OCI-LY1 (cell line): Measurements from ENCODE around the gene MAGI2.

Source experiments
- H2AFZ ChIP-seq: fragments of 200-600 bp; sonication (generic), shearing (Covaris generic); 2 replicates; pipeline ENCODE4 v1.6.0; 2014; ENCODE audit warnings: antibody characterized with exemption, mild to moderate bottlenecking, low read length
- H3F3A ChIP-seq: fragments of 200-600 bp; sonication (generic), shearing (Covaris generic); 2 replicates; pipeline ENCODE4 v1.6.0; 2014; ENCODE audit warnings: mild to moderate bottlenecking, antibody characterized with exemption, low read length, moderate library complexity; ENCODE audit not compliant: insufficient read depth
- H3K27ac ChIP-seq: fragments of 200-600 bp; sonication (generic); 2 replicates; pipeline ENCODE4 v1.5.1; 2014; ENCODE audit warnings: low read length, mixed run types, mild to moderate bottlenecking, low read depth; ENCODE audit not compliant: poor library complexity, severe bottlenecking
- H3K27me3 ChIP-seq: fragments of 200-600 bp; sonication (generic); 2 replicates; pipeline ENCODE4 v1.6.0; 2014; ENCODE audit warnings: antibody characterized with exemption, mild to moderate bottlenecking, low read length, moderate library complexity; ENCODE audit not compliant: insufficient read depth
- H3K36me3 ChIP-seq: fragments of 200-600 bp; sonication (generic); 2 replicates; pipeline ENCODE4 v1.6.1; 2014; ENCODE audit warnings: mild to moderate bottlenecking, antibody characterized with exemption, low read length, moderate library complexity, mixed read lengths; ENCODE audit not compliant: insufficient read depth
- H3K4me1 ChIP-seq: fragments of 200-600 bp; sonication (generic); 2 replicates; pipeline ENCODE4 v1.5.1; 2014; ENCODE audit warnings: mild to moderate bottlenecking, low read length, moderate library complexity; ENCODE audit not compliant: insufficient read depth, severe bottlenecking
- H3K4me2 ChIP-seq: fragments of 200-600 bp; sonication (generic), shearing (Covaris generic); 2 replicates; pipeline ENCODE4 v1.6.1; 2014; ENCODE audit warnings: low read length
- H3K4me3 ChIP-seq: fragments of 200-600 bp; sonication (generic); 2 replicates; pipeline ENCODE4 v1.5.1; 2014; ENCODE audit warnings: low read length, low read depth, mild to moderate bottlenecking, mixed read lengths; ENCODE audit not compliant: poor library complexity, severe bottlenecking
- H3K79me2 ChIP-seq: fragments of 200-600 bp; shearing (Covaris generic); 2 replicates; pipeline ENCODE4 v1.6.1; 2016; ENCODE audit warnings: mixed run types, low read length, mixed read lengths; ENCODE audit not compliant: insufficient read depth
- H3K9ac ChIP-seq: fragments of 200-600 bp; sonication (generic), shearing (Covaris generic); 2 replicates; pipeline ENCODE4 v1.6.1; 2014; ENCODE audit warnings: mild to moderate bottlenecking, low read length, mixed read lengths
- H3K9me2 ChIP-seq: fragments of 200-600 bp; sonication (generic), shearing (Covaris generic); 2 replicates; pipeline ENCODE4 v1.6.1; 2014; ENCODE audit warnings: low read depth, mild to moderate bottlenecking, low read length, mixed read lengths
- H3K9me3 ChIP-seq: fragments of 200-600 bp; shearing (Covaris generic); 2 replicates; pipeline ENCODE4 v1.6.1; 2014; ENCODE audit warnings: low read length, mixed read lengths
- H4K20me1 ChIP-seq: fragments of 200-600 bp; sonication (generic), shearing (Covaris generic); 2 replicates; pipeline ENCODE4 v1.6.0; 2016; ENCODE audit warnings: mild to moderate bottlenecking, low read length; ENCODE audit not compliant: insufficient read depth
- EZH2 ChIP-seq: fragments of 200-600 bp; sonication (generic), shearing (Covaris generic); IDR thresholded peaks from 2 replicates; pipeline ENCODE4 v1.8.0; 2017; ENCODE audit warnings: borderline replicate concordance, mixed run types, mild to moderate bottlenecking, antibody characterized with exemption, low read length, moderate library complexity, mixed read lengths
- TF ChIP-seq, protein P1 (sequence below): fragments of 200-600 bp; sonication (generic), shearing (Covaris generic); IDR thresholded peaks from 2 replicates; pipeline ENCODE4 v1.5.1; 2017; ENCODE audit warnings: mild to moderate bottlenecking, antibody characterized with exemption, low read length, moderate library complexity, mixed read lengths

Gene MAGI2

DNA sequence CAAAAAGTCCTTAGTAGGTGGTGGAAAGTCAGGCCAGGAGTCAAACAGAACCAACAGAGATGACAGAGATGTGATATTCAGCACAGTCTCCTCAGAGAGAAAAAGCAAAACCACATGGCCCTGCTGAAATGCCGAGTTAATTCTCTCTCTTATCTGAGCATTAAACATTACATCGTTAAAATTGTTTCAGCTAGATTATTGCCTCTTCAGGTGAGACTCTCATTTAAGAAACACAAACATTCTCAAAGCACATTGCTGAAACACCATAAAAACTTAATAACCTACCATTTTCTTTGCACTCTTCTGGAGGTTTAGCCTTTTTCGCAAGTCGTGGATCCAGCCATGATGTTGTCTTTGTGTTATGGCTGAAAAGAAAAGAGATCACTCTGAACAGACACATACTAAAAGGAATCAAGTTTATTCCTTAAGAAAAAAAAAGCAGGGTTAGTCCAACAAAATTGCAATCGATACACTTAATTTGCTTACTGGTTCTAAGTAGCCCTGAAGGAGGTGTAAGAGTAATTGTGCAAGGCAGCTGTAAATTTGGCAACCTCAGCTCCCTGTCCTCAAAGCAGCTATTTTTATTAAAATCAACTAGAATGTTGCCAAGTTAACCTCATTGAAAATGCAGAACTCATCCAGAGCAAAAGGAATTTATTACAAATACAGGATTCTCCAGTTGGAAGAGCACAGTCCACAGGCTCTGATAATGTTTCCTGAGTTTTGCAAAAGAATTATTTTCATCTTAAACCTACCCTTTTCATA lies 963.8 kb downstream of the MAGI2 start:
- Histone ChIP-seq H4K20me1 (no peaks in the 10 kb centered on the region), H3K4me3 (no peak overlapping the region), H3K9me2 (no peaks in the 10 kb centered on the region), H2AFZ (no peak overlapping the region), H3K27ac (no peak overlapping the region), H3K36me3 (no peaks in the 10 kb centered on the region), H3K27me3 (no peaks in the 10 kb centered on the region), H3F3A (no peaks in the 10 kb centered on the region), H3K9me3 (no peaks in the 10 kb centered on the region), H3K79me2 (no peaks in the 10 kb centered on the region), H3K4me1 (no peaks in the 10 kb centered on the region), H3K9ac (no peak overlapping the region), H3K4me2 (no peak overlapping the region)
- no peak for TF ChIP-seq EZH2
- TF ChIP-seq, protein P1, sequence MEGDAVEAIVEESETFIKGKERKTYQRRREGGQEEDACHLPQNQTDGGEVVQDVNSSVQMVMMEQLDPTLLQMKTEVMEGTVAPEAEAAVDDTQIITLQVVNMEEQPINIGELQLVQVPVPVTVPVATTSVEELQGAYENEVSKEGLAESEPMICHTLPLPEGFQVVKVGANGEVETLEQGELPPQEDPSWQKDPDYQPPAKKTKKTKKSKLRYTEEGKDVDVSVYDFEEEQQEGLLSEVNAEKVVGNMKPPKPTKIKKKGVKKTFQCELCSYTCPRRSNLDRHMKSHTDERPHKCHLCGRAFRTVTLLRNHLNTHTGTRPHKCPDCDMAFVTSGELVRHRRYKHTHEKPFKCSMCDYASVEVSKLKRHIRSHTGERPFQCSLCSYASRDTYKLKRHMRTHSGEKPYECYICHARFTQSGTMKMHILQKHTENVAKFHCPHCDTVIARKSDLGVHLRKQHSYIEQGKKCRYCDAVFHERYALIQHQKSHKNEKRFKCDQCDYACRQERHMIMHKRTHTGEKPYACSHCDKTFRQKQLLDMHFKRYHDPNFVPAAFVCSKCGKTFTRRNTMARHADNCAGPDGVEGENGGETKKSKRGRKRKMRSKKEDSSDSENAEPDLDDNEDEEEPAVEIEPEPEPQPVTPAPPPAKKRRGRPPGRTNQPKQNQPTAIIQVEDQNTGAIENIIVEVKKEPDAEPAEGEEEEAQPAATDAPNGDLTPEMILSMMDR: no peak

DNA sequence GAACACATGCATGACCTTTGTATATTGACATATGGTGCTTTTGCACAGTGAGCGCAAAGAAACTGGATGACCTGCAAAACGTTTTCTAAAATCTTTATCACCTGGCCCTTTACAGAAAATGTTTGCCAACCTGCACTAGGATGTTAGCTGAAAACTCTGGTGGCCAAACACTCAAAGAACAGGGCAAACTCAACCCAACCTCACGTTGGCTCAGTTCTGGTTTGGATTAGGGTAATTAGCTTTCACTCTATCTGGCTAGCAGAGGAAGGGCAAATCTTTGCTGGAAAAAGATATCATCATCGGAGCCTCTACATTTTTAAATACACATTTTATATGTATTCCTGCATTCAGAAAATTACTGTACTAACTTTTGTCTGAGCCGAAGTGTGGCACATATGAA lies 966.0 kb downstream of the MAGI2 start:
- H3F3A ChIP-seq: no peaks in the 10 kb centered on the region
- no peak overlapping the region for H2AFZ ChIP-seq
- no peaks in the 10 kb centered on the region for H4K20me1 ChIP-seq
- no peaks in the 10 kb centered on the region for H3K4me1 ChIP-seq
- H3K9ac ChIP-seq: no peak overlapping the region
- no peaks in the 10 kb centered on the region for H3K79me2 ChIP-seq
- TF ChIP-seq, protein P1: no peak
- no peak overlapping the region for H3K27ac ChIP-seq
- no peaks in the 10 kb centered on the region for H3K36me3 ChIP-seq
- no peaks in the 10 kb centered on the region for H3K27me3 ChIP-seq
- H3K9me2 ChIP-seq: no peaks in the 10 kb centered on the region
- H3K4me3 ChIP-seq: no peak overlapping the region
- H3K9me3 ChIP-seq: no peaks in the 10 kb centered on the region
- H3K4me2 ChIP-seq: no peak overlapping the region

DNA sequence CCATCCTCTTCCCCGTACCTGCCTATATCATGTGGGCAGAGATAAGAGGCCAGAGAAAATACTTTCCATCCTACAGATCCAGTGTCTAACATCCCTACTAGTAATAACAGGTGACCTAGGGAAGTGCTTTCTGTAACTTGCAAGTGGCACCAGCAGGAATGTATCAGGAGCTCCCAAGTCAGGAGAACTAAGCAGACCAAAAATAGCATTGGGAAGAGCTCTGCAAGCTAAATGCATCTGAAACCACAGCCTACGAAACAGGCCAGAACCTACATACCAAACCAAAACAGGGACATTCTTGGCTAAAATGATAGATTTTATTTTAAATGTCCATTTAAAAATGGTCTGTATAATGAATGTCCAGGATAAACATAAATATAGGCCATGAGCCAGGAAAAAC lies 974.1 kb downstream of the MAGI2 start:
- no peaks in the 10 kb centered on the region for H3K79me2 ChIP-seq
- no peak overlapping the region for H2AFZ ChIP-seq
- no peaks in the 10 kb centered on the region for H3K36me3 ChIP-seq
- no peak overlapping the region for H3K4me3 ChIP-seq
- H3F3A ChIP-seq: no peaks in the 10 kb centered on the region
- no peaks in the 10 kb centered on the region for H4K20me1 ChIP-seq
- H3K4me2 ChIP-seq: no peak overlapping the region
- TF ChIP-seq EZH2: no peak
- TF ChIP-seq, protein P1: no peak
- H3K27me3 ChIP-seq: no peaks in the 10 kb centered on the region; the same call in 1 of the 2 replicates
- H3K9me2 ChIP-seq: no peaks in the 10 kb centered on the region
- H3K9me3 ChIP-seq: no peaks in the 10 kb centered on the region
- no peak overlapping the region for H3K9ac ChIP-seq
- H3K27ac ChIP-seq: no peak overlapping the region
- H3K4me1 ChIP-seq: no peaks in the 10 kb centered on the region
